ENCODE results near the gene CHCHD6.

Gene CHCHD6

GRCh38 chr3:126959136-126959920, 255.3 kb downstream of the CHCHD6 start:
- Histone ChIP-seq H3K4me3 (ENCODE audit: insufficient read depth, low read depth, low read length, poor library complexity, severe bottlenecking) (no peak overlapping the region), H3K36me3 (ENCODE audit: control insufficient read depth, insufficient read depth, low read length) (peaks cover 3% of the 10 kb centered on the region), H3K27ac (ENCODE audit: insufficient read depth, low read length, poor library complexity, severe bottlenecking) (no peak overlapping the region), H3K4me1 (ENCODE audit: control insufficient read depth, insufficient read depth, low read length, poor library complexity, severe bottlenecking) (no peaks in the 10 kb centered on the region), H3K27me3 (replicated peaks; ENCODE audit: control insufficient read depth, insufficient read depth, low read length, poor library complexity, severe bottlenecking) (no peaks in the 10 kb centered on the region), H3K9me3 (ENCODE audit: control insufficient read depth, low read length) (no peaks in the 10 kb centered on the region)
- no peak for DNase-seq

GRCh38 chr3:126959921-126960603, 256.0 kb downstream of the CHCHD6 start:
- Histone ChIP-seq H3K4me1 (ENCODE audit: control insufficient read depth, insufficient read depth, low read length, poor library complexity, severe bottlenecking) (no peaks in the 10 kb centered on the region), H3K4me3 (ENCODE audit: insufficient read depth, low read depth, low read length, poor library complexity, severe bottlenecking) (no peak overlapping the region), H3K27ac (ENCODE audit: insufficient read depth, low read length, poor library complexity, severe bottlenecking) (no peak overlapping the region), H3K27me3 (replicated peaks; ENCODE audit: control insufficient read depth, insufficient read depth, low read length, poor library complexity, severe bottlenecking) (no peaks in the 10 kb centered on the region), H3K9me3 (ENCODE audit: control insufficient read depth, low read length) (no peaks in the 10 kb centered on the region), H3K36me3 (ENCODE audit: control insufficient read depth, insufficient read depth, low read length) (peaks cover 3% of the 10 kb centered on the region)
- DNase-seq, result no peak

GRCh38 chr3:126960604-126960995, 256.6 kb downstream of the CHCHD6 start:
- Histone ChIP-seq H3K4me3 (ENCODE audit: insufficient read depth, low read depth, low read length, poor library complexity, severe bottlenecking) (no peak overlapping the region), H3K4me1 (ENCODE audit: control insufficient read depth, insufficient read depth, low read length, poor library complexity, severe bottlenecking) (no peaks in the 10 kb centered on the region), H3K27ac (ENCODE audit: insufficient read depth, low read length, poor library complexity, severe bottlenecking) (no peak overlapping the region), H3K36me3 (ENCODE audit: control insufficient read depth, insufficient read depth, low read length) (peaks cover 3% of the 10 kb centered on the region), H3K9me3 (ENCODE audit: control insufficient read depth, low read length) (no peaks in the 10 kb centered on the region), H3K27me3 (replicated peaks; ENCODE audit: control insufficient read depth, insufficient read depth, low read length, poor library complexity, severe bottlenecking) (no peaks in the 10 kb centered on the region)
- no peak for DNase-seq

- Histone ChIP-seq H3K36me3 (ENCODE audit: control insufficient read depth, insufficient read depth, low read length) (peaks cover 3% of the 10 kb centered on the region), H3K4me3 (ENCODE audit: insufficient read depth, low read depth, low read length, poor library complexity, severe bottlenecking) (no peak overlapping the region), H3K9me3 (ENCODE audit: control insufficient read depth, low read length) (no peaks in the 10 kb centered on the region), H3K27ac (ENCODE audit: insufficient read depth, low read length, poor library complexity, severe bottlenecking) (no peak overlapping the region), H3K4me1 (ENCODE audit: control insufficient read depth, insufficient read depth, low read length, poor library complexity, severe bottlenecking) (no peaks in the 10 kb centered on the region), H3K27me3 (replicated peaks; ENCODE audit: control insufficient read depth, insufficient read depth, low read length, poor library complexity, severe bottlenecking) (no peaks in the 10 kb centered on the region)
- DNase-seq, result no peak
Measured at GRCh38 chr3:126961191-126961790, 257.3 kb downstream of the CHCHD6 start.

- Histone ChIP-seq H3K36me3 (ENCODE audit: control insufficient read depth, insufficient read depth, low read length) (peaks cover 3% of the 10 kb centered on the region), H3K4me3 (ENCODE audit: insufficient read depth, low read depth, low read length, poor library complexity, severe bottlenecking) (no peak overlapping the region), H3K4me1 (ENCODE audit: control insufficient read depth, insufficient read depth, low read length, poor library complexity, severe bottlenecking) (no peaks in the 10 kb centered on the region), H3K27ac (ENCODE audit: insufficient read depth, low read length, poor library complexity, severe bottlenecking) (no peak overlapping the region), H3K27me3 (replicated peaks; ENCODE audit: control insufficient read depth, insufficient read depth, low read length, poor library complexity, severe bottlenecking) (no peaks in the 10 kb centered on the region), H3K9me3 (ENCODE audit: control insufficient read depth, low read length) (no peaks in the 10 kb centered on the region)
- DNase-seq, result no peak
Measured at GRCh38 chr3:126961791-126962461, 257.9 kb downstream of the CHCHD6 start.

- Histone ChIP-seq H3K9me3 (ENCODE audit: control insufficient read depth, low read length) (no peaks in the 10 kb centered on the region), H3K4me1 (ENCODE audit: control insufficient read depth, insufficient read depth, low read length, poor library complexity, severe bottlenecking) (no peaks in the 10 kb centered on the region), H3K27ac (ENCODE audit: insufficient read depth, low read length, poor library complexity, severe bottlenecking) (no peak overlapping the region), H3K36me3 (ENCODE audit: control insufficient read depth, insufficient read depth, low read length) (no peaks in the 10 kb centered on the region), H3K4me3 (ENCODE audit: insufficient read depth, low read depth, low read length, poor library complexity, severe bottlenecking) (no peak overlapping the region), H3K27me3 (replicated peaks; ENCODE audit: control insufficient read depth, insufficient read depth, low read length, poor library complexity, severe bottlenecking) (no peaks in the 10 kb centered on the region)
- no peak for DNase-seq
Measured at GRCh38 chr3:126962756-126963155, 258.7 kb downstream of the CHCHD6 start.

GRCh38 chr3:126963261-126964190, 259.5 kb downstream of the CHCHD6 start:
- Histone ChIP-seq H3K27me3 (replicated peaks; ENCODE audit: control insufficient read depth, insufficient read depth, low read length, poor library complexity, severe bottlenecking) (no peaks in the 10 kb centered on the region), H3K27ac (ENCODE audit: insufficient read depth, low read length, poor library complexity, severe bottlenecking) (no peak overlapping the region), H3K36me3 (ENCODE audit: control insufficient read depth, insufficient read depth, low read length) (no peaks in the 10 kb centered on the region), H3K4me3 (ENCODE audit: insufficient read depth, low read depth, low read length, poor library complexity, severe bottlenecking) (no peak overlapping the region), H3K9me3 (ENCODE audit: control insufficient read depth, low read length) (no peaks in the 10 kb centered on the region), H3K4me1 (ENCODE audit: control insufficient read depth, insufficient read depth, low read length, poor library complexity, severe bottlenecking) (no peaks in the 10 kb centered on the region)
- DNase-seq, result no peak

- H3K4me3 ChIP-seq (ENCODE audit: insufficient read depth, low read depth, low read length, poor library complexity, severe bottlenecking), result no peak overlapping the region
- no peaks in the 10 kb centered on the region for H3K4me1 ChIP-seq (ENCODE audit: control insufficient read depth, insufficient read depth, low read length, poor library complexity, severe bottlenecking)
- no peak for DNase-seq
- H3K36me3 ChIP-seq (ENCODE audit: control insufficient read depth, insufficient read depth, low read length), result no peaks in the 10 kb centered on the region
- no peak overlapping the region for H3K27ac ChIP-seq (ENCODE audit: insufficient read depth, low read length, poor library complexity, severe bottlenecking)
- H3K9me3 ChIP-seq (ENCODE audit: control insufficient read depth, low read length), result no peaks in the 10 kb centered on the region
- no peaks in the 10 kb centered on the region for H3K27me3 ChIP-seq (replicated peaks; ENCODE audit: control insufficient read depth, insufficient read depth, low read length, poor library complexity, severe bottlenecking)
Measured at GRCh38 chr3:126964261-126964660, 260.2 kb downstream of the CHCHD6 start.

- Histone ChIP-seq H3K27ac (ENCODE audit: insufficient read depth, low read length, poor library complexity, severe bottlenecking) (no peak overlapping the region), H3K36me3 (ENCODE audit: control insufficient read depth, insufficient read depth, low read length) (no peaks in the 10 kb centered on the region), H3K4me3 (ENCODE audit: insufficient read depth, low read depth, low read length, poor library complexity, severe bottlenecking) (no peak overlapping the region), H3K4me1 (ENCODE audit: control insufficient read depth, insufficient read depth, low read length, poor library complexity, severe bottlenecking) (no peaks in the 10 kb centered on the region), H3K9me3 (ENCODE audit: control insufficient read depth, low read length) (no peaks in the 10 kb centered on the region), H3K27me3 (replicated peaks; ENCODE audit: control insufficient read depth, insufficient read depth, low read length, poor library complexity, severe bottlenecking) (no peaks in the 10 kb centered on the region)
- DNase-seq, result no peak
Measured at GRCh38 chr3:126964950-126965349, 260.9 kb downstream of the CHCHD6 start.

Data from effector memory CD4-positive, alpha-beta T cell (primary cell).